Astrocyte (in vitro differentiated cells and primary cell): ENCODE data around the gene ACOX1.

Source experiments
- CTCF ChIP-seq: IDR thresholded peaks from 2 replicates; pipeline ENCODE4 v1.5.1; 2011; ENCODE audit warnings: low read depth, mild to moderate bottlenecking, inconsistent platforms, low read length, moderate library complexity; ENCODE audit not compliant: insufficient read depth
- EZH2 ChIP-seq: IDR thresholded peaks from 2 replicates; pipeline ENCODE4 v1.6.1; 2012; ENCODE audit warnings: mild to moderate bottlenecking, low read length, inconsistent platforms; ENCODE audit not compliant: insufficient read depth

GRCh38 chr17:75892556-75893224, 86.3 kb downstream of the ACOX1 start:
- TF ChIP-seq CTCF (no peak), EZH2 (no peak)
